ENCODE measurements around the gene KCNC4. TPM values are rescaled to one million over a fixed set of nuclear protein-coding genes. Genes with fewer than 3 reads are reported as not detected.

The KCNC4 gene
- total RNA-seq, 1 donor from 2014 or later = 5.3 TPM

DNA sequence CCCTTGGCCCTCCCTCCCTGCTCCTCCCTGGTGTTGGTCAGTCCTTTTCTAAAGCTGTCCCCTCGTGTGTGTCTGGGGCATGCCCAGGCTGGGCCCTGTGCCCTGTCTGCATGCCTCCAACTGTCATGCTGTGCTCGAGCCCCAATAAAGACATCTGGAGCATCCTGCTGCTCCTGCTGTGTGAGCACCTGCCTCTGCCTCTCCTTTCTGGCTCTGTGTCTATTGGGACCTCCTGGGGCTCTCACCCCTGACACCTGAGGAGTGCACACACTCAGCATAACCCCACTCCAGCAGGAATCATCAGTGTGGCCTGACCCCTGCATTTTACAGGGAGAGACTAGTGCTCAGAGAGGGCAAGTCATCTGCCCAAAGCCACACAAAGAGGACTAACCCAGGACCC, 23.7 kb downstream of the KCNC4 start:
- no peak for DNase-seq

DNA sequence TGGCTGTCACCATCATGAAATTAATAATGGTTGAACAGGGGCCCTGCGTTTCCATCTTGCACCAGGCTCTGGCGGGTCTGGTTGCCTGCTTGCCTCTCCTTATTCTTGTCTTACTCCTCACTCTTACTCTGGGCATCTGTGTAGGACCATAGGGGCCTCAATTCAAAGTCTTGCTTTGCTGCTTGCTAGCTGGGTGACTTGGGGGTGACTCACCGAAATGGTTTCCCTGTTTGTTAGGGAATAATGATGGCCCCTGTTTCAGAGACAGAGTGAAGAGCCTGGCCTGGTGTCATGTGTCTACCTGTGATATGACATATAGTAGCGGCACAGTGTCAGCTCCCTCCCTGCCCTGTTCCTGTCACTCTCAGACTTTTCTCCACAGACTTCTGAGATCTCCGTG, 24.6 kb downstream of the KCNC4 start:
- DNase-seq = no peak

DNA sequence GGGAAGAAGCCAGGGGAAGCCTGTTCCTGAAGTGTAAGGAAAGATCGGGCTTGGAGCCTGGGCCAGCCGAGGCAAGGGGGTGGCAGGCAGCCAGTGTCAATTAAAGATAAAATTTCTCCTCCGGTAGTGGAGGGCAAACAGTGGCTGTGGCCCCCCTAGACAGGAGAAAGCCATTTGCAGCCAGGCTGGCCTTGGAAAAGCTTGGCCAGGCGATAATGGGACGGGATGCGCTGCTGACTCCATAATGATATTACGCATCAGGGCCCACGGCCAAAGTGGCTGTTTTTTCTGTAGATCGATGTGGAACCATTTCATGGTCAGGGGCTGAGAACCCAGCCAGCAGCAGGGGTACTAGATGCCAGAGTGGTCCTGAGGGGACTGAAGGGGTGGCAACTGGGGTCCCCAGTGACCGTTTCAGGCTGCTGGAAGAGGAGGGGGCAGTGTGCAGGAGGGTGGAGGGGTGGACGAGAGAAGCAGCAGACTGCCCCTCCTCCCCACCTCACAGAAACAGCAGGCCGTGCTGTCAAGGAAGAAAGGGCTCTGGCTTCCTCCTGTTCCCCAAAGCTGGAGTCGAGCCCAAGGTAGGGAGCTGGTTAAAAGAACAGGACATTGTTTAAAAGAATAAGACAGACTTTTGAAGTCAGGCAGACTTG, 25.2 kb downstream of the KCNC4 start:
- DNase-seq = peak; percentile 38

DNA sequence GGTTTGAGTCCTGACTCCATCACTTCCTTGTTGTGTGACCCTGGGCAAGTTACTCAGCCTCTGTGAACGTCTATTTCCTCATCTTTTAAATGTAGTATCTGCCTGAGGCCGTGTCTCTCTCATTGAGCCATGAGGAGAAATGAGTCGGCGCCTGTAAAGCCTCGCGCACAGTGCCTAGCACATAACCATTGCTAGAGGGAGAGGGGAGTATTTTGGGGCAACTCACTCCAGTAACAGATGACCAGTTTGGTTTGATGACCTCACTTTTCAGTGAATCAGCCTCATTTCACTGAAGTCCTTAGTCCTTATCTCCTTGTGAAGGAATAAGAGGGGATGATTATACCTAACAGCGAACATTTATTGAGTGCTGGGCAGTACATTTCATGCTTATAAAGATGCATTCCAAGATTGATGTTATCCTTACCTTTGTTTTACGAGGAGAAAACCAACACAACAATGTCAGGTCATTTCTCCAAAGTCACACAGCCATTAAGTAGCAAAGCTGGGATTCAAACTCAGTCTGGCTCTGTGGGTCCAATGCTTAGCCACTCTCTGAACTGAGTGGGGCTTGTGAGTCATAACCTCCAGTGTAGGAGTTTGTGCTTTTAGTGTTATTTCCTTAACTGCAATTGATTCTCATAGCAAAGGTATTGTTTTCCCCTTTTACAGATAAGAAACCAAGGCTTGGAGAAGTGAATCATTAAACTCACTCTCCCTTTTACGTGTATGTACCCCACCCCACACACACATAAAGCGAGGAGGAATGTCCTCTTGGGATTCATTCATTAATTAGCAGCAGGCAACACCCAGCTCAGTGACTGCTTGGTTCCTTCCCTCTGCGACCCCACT, 25.9 kb downstream of the KCNC4 start:
- DNase-seq = no peak

DNA sequence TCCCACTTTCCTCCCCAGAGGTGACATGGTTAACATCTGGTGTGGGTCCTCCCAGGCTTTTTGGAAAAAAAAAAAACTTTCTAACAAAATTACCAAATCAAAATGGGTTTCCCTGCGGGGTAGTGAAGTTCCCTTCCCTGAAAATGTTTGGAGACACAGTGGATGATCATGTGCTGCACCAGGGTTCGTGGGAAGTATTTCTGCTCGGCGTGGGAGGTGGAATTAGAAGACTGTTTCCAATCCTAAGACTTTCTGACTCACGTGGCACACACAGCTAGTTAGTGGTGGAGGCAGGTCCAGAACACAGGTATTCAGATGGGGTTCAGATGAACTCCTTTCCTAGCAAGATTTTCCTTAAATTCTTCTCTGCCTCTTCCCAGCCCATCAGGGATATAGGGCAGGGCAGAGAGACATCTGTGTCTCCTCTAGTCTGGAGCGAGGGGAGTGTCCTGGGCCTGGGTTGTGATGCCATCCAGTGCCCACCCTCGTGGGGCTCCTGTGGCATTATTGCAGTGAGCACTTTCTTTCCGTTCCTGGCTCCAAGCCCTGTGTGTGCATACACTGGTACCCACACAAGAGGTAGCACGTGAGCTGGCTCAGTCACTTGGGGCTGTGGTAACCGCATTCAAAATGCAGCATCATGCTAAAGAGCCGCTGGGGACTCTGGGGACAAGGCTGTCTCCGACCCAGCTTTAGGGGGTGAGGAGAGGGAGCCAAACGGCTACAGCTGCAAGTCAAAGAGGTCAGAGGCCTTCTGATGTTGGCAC, 27.5 kb downstream of the KCNC4 start:
- peak; percentile 37 for DNase-seq

DNA sequence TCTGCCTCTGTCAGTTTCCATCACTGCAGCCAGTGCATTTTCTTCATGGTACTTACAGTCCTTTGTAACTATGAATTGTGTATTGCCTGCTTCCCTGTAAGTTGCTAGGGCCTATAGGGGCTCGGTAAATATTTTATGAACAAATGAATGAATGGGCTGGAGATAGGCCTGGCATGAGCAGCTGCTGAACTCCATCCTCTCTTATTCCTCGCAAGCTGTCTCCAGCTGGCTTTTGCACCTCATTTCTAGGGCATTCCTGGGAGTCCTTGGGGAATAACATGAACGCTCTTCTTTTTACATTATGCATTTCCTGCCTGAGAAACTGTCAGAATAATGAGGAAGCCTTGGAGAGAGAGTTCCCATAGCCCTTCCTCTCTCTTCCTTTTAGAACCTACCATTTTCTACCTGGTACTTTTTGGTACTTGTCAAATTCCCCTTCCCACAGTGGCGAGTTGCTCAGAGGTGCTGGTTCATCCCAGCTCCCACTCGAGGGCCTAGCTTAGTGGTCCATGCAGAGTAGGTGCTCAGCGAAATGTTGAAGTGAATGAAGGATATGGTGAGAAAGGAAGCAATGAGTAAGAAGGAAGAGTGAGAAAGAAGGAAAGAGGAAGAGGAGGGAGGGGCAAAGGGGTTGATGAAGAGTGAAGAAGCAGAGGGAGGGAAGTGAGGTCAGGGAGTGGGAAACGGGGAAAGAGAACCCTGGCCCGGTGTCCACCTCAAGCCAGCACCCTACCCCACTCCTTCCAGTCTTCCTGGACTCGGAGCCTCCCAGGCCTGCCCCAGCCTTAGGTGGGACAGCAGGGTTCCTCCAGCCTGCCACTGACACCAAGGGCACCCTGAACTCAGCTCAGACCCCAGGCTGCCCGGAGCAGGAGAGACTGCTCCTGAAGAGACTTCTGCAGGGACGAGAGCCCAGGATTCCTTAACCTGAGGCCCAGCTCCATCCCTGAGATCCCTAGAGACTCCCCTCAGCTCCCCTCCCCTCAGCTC, 29.6 kb downstream of the KCNC4 start:
- peak; percentile 83 for DNase-seq

DNA sequence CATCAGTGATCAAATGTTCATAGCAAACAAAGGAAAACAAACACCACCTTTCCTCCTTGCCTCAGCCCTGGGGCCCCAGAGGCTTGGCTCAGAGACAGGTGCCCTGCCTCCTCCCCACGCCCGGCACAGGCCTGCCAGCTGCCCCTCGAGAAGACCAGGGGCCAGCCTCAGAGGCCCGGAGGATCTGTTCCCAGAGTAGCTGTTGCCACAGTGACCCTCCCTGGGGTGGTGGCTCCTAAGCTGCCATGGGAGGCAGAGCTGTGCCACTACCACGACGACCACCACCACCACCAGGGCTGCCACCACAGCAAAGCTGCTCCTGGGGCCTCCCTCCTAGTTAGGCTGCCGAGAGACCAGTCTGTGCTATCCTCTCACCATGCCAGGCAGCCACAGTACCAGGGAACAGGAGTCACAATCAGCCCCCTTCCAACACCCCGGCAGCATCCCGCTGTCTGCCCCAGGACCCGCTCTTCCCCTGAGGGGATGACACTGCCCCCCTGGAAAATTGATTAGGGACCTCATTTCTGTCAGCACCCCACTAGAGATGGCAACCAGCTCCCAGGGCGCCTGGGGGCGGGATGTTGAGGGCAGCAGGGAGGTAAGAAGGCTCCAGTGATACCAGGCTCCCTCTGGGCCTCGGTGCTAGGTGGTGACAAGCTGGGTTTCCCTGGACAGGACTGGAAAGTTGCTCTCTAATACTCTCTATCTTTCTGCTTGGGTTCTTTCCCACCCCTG, 30.5 kb downstream of the KCNC4 start:
- DNase-seq = peak; percentile 57

DNA sequence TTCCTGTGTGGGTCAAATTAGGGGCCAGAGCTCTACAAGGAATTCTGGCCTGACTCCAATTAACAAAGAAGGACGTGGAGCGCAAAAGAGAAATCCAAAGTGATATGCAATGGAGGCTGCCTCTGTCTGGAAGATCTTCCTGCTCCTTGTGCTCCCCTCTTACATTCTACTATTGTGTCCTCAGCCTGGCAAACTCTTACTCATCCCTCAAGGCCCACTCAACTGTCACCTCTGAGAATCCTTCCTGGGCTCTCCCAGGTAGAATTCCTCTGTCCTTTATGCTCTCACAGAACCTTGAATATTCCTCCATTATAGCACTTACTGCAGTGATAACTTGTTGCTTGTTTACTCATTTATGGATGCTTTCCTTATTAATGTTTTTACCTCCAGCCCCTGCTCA, 31.4 kb downstream of the KCNC4 start:
- DNase-seq = no peak

DNA sequence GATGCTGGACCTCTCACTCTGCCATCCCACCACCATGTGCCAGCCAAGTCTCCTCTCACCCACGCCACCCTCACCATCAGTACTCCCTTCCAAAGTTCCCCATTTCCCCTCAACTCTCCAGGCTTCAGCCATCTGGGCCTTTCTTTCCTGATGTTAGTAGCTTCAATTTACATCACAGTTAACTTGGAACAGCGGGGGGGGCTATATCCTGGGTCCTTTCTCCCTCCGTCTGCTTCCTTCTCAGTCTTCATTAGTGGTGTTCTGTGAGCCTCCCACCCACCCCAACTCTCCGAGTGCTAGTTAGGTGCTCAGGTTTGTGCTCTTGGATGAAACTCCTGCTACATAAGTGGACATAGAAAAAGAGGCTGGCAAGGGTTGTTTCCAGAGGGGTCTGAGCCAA, 31.9 kb downstream of the KCNC4 start:
- DNase-seq = no peak

DNA sequence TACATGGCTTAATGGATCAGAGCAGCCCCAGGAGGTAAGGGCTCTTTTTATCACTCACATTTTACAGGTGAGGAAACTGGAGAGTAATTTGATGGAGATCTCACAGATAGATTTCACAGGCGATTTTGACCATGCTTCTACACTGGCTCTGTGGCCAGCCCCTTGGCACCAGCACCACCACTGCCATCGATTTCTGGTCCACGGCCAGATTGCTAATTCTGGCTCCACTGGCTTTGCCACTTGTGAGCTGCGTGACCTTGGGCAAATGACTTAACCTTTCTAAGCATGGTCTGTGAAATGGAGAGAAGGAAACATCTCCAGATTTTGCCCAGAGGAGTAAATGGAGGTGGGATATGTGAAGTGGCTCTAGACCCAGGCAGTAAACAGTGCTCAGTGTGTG, 32.6 kb downstream of the KCNC4 start:
- DNase-seq = no peak

DNA sequence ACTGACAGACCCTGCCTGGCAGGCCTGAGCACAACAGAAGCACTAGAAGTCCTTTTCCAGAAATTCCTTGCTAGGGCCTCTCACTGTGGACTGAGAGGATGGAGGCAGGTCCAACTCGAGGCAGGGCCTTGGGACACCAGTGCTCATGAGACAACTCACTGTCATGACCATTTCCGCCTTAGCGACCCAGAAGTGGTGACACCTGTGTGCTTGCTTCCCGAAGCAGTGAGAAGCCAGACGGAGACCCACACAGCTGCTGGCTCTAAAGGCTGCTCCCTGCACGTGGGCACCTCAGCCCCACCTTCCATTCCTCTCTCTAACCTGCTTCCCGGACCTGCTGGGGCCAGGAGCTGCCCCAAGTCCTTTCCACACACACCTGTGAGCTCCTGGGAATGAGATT, 33.0 kb downstream of the KCNC4 start:
- no peak for DNase-seq

DNA sequence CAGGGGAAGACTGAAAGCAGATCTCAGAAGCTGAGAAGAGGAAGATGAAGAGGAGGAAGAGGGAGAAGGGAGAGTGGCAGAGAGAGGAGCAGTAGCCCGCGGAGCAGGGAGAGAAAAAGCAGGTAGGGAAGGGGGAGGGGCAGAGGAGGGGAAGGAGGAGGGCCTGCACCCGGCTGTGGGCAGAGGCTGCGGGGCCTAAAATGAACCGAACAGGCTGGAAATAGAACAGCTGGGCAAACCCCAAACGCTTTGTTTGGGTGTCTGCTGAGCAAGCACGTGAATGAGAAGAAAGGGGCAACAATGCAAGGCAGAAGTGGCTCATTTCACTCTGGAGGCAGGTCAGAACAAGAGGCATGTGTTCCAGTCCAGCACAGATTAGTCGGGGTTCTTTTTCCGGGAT, 33.5 kb downstream of the KCNC4 start:
- DNase-seq = peak; percentile 66

DNA sequence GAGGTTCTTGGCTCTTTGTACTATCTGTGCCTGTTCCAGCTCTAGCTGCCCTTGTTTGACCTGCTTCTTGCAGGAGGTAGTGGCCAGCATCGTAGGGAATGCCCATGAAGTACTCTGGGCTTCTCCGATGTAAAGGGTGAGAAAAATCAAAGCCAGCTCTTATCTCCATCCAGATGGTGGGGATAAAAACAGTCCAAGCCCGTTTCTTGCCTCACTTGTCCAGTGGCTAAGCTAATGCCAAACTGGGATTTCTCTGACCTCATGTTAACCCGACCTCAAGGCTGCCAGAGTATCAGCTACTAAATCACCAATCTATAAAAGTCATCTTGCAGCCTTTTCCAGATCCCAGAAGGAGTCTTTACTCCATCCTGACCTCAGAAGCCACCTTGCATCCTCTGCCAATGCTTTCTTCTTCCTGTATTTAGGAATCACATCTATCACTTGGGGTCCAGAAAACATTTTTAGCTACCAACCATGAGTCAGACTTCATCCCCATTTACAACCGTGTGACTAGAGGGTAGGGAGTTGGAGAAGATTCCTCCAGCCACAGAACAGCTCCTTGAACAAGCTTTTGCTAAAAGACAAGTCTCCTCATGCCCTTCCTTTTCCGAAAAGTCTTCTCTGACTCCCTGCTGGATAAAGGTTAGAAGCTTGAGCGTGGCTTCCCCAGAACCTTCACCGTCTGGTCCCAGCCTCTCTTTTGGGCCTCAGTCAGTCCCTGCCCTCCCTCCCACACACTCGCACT, 35.9 kb downstream of the KCNC4 start:
- DNase-seq = no peak

DNA sequence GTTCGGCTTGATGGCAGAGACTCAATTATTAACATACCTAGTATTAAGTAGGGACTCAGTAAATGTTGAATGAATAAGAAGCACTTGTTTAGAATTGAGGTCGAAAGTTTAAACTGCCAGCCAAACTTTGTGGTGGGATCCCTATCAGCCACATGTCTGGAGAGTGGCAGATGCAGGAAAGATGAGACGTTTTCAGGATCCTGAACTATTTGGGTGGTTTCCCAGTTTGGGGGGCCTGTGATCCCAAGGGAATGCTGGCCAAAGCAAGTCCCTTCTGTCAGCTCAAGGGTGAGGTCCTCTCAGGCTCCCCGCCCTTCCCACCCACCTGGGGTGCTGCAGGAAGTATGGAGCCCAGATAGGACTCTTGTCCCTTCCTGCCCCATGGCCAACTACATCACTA, 38.6 kb downstream of the KCNC4 start:
- DNase-seq = peak; percentile 38

DNA sequence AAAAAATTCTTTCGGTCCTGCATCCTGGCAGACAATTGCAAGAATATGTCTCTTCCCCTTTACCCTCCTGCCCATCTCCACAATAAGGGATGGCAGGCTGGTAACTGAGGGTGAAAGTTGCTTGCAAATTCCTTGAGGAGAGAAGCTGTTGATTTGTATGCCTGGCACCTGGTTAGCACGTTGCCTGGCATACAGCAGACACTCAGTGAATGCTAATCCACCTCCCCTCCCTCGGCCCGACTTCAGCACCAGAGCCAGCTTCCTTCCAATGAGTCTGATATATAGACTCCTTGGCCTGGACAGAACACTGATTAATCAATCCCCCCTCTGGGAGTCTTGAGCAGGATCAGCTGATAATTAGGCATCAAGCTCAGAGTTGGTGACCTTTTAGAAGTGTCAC, 39.1 kb downstream of the KCNC4 start:
- DNase-seq = no peak

DNA sequence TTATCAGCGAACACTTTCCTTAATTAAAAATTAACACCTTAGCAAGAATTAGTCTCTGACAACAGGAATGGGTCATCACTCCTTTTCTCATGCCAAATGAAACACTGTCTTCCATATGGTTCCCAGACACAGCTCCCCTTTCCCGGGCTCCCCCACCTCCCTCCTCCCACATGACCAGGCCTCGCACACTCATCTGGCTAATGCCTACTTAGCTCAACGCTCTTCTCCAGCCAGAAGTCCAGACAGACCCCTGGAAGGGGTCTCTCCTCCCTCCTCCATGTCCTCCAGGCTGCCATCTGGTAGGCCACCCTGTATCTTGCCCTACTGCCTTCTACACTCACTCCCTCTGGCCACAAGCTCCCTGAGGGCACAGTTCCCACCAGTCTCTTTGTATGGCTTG, 39.9 kb downstream of the KCNC4 start:
- DNase-seq = no peak

DNA sequence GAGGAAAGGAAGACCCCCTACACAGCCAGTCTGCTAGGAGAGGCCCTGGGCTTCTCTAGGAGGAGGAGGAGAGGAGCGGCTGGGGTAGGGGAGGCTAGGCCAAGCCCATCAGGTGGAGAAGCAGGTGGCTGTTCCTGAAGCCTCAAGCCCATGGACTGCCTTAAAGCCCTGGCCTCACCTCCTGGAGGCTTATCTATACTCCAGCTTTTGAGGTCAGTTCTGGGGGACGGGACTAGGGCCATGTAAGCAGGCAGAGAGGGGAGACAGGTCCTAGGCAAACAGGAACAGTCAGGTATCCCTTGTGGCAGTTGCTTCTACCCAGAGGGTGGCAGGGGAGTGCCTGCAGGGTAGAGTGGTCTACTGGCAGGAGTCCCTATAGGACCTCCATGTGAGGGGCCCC, 40.6 kb downstream of the KCNC4 start:
- DNase-seq = no peak

DNA sequence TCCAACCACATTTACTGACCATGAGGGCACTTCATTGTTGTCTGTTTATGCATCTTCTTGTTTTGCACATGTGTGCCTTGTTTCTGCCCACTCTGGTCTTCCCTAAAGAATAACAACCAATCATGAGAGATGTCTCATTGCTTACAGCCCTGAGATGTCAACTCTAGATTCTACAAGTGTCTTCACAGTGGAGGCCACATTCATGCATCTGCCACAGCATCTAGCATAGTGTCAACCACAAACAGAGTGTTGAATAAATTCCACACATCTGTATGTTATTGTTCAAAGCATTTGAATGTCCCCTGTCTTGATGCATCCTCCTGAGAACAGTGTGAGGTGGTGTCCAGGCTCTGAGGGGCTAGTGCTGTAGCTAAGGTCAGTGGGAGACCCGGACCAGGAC, 43.1 kb downstream of the KCNC4 start:
- no peak for DNase-seq

DNA sequence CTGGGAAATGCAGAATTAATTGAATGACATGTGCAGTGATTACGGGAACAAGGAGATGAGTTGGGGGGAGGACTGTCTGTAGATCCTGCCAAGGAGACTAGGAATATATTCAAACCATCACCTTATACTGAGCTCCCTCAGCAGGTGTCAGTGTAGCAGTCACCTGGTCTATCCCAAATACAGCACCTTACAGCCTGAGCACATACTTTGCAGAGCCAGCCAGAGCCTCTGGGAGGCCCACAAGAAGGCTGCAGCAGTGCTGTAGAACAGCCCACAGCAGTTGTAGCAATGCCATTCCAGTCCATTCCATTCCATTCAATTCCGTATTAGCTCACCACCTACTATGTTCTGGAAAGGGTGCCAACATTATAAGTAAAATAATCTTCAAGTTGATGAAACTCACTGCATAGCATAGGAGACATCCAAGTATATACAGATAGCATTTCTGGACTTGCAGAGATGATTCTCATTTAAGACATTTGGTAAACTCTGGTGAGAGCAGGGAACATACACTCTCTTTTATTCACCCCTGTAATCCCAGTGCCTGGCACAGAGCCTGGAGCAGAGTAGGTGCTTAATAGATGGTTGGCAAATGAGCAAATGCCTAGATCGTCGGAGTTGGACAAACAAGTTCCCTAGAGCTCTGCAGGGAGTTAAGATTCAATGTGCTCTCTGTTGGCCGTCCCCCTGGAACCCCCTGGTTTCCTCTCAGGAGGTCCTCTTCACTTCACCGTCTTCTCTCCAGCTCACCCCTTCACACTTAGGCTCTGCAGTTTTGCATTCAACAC, 44.7 kb downstream of the KCNC4 start:
- DNase-seq = no peak

DNA sequence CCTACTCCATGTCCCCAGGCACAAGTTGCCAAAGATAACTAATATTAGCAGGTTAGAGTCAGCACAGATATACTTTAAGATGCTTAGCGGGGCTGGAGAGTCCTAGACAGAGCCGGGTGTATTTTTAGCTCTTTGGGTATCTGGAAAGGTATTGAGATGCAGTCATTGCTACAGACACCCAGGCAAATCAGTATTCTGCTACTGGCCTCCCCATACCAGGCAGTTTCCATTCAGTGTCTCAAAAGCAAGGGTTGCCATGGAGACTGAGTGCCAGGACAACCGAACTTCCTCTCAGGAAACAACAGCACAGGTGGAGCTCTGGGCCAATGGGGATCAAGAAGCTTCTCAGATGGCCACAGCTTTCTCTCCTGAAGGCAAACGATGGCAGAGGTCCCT, 45.3 kb downstream of the KCNC4 start:
- DNase-seq = no peak
